Left ventricle myocardium superior (tissue), 1 donor: ENCODE results near the gene SMIM24. TPM values are rescaled to one million over a fixed set of nuclear protein-coding genes. Genes with fewer than 3 reads are reported as not detected.

Experiments
- ATAC-seq: fragments of 200-7000 bp; cut with Tn5 transposase; one replicate; pipeline ENCODE4 v1.9.1; 2020; ENCODE audit warnings: mild to moderate bottlenecking, moderate library complexity
- DNase-seq: peaks from one replicate; pipeline ENCODE4 v3.0.0-alpha.2; 2020
- intact Hi-C: fragments of 100-400 bp; cut with micrococcal nuclease; formaldehyde crosslinking; loops from one replicate; pipeline ENCODE4 v1.11.0; 2022
- total RNA-seq: library from RNA; stranded (reverse); fragmentation: NEBNext Ultra II Directional; extraction: Animal tissue kit (Norgen Biotek cat#: 25700); gene quantifications from one replicate; pipeline ENCODE4 v1.2.1, GENCODE V29; 2021
- donor health status: DM: no; HTN: yes; CAD: no; lungs with severe emphysema.

Gene SMIM24
- total RNA-seq, 1 donor from 2014 or later, result not detected

GRCh38 chr19:3478409-3479176 lies 1.7 kb downstream of the SMIM24 start:
- ATAC-seq (no peak), DNase-seq (no peak)
- intact Hi-C loops, result no loop called here

- intact Hi-C loops, result no loop called here
- DNase-seq (no peak), ATAC-seq (no peak)
Measured at GRCh38 chr19:3477951-3478350, 2.4 kb downstream of the SMIM24 start.

- ATAC-seq (no peak), DNase-seq (no peak)
- intact Hi-C loops, result no loop called here
Measured at GRCh38 chr19:3477506-3477905, 2.8 kb downstream of the SMIM24 start.

- ATAC-seq (no peak), DNase-seq (no peak)
- intact Hi-C loops, result no loop called here
Measured at GRCh38 chr19:3476830-3477229, 3.5 kb downstream of the SMIM24 start.

- intact Hi-C loops, result no loop called here
- DNase-seq, result no peak
- no peak for ATAC-seq
Measured at GRCh38 chr19:3475449-3475848, 4.9 kb downstream of the SMIM24 start.

- intact Hi-C loops, result loop anchor here (5.0 kb wide), 1 partner anchor 147 kb away; no protein-coding TSS in a partner anchor
- DNase-seq (no peak), ATAC-seq (no peak)
Measured at GRCh38 chr19:3474614-3475013, 5.7 kb downstream of the SMIM24 start.

GRCh38 chr19:3474010-3474409 lies 6.3 kb downstream of the SMIM24 start:
- no peak for DNase-seq
- intact Hi-C loops, result loop anchor here (5.0 kb wide), 1 partner anchor 147 kb away; no protein-coding TSS in a partner anchor

GRCh38 chr19:3471954-3472655 lies 8.2 kb downstream of the SMIM24 start:
- intact Hi-C loops, result loop anchor here (5.0 kb wide), 1 partner anchor 145 kb away; no protein-coding TSS in a partner anchor
- DNase-seq, result peak; percentile 68
- peak; percentile 63 for ATAC-seq

More at GRCh38 chr19:3474010-3474409, 6.3 kb downstream of the SMIM24 start:
- no peak for ATAC-seq

- no peak for DNase-seq
- intact Hi-C loops, result loop anchor here (5.0 kb wide), 1 partner anchor 143 kb away; no protein-coding TSS in a partner anchor
- no peak for ATAC-seq
Measured at GRCh38 chr19:3470500-3471128, 9.7 kb downstream of the SMIM24 start.

GRCh38 chr19:3469638-3470499 lies 10.5 kb downstream of the SMIM24 start:
- no peak for DNase-seq
- peak; percentile 3 for ATAC-seq
- intact Hi-C loops, result loop anchor here (5.0 kb wide), 1 partner anchor 143 kb away; no protein-coding TSS in a partner anchor

GRCh38 chr19:3468211-3468610 lies 12.1 kb downstream of the SMIM24 start:
- DNase-seq (no peak), ATAC-seq (no peak)
- intact Hi-C loops, result no loop called here

GRCh38 chr19:3467437-3468198 lies 12.7 kb downstream of the SMIM24 start:
- DNase-seq (no peak), ATAC-seq (no peak)
- intact Hi-C loops, result no loop called here

GRCh38 chr19:3466635-3467034 lies 13.7 kb downstream of the SMIM24 start:
- intact Hi-C loops, result no loop called here
- DNase-seq (no peak), ATAC-seq (peak; percentile 61)

GRCh38 chr19:3465552-3465951 lies 14.8 kb downstream of the SMIM24 start:
- DNase-seq, result no peak
- intact Hi-C loops, result no loop called here
- ATAC-seq, result peak; percentile 6

- intact Hi-C loops, result no loop called here
- ATAC-seq (no peak), DNase-seq (no peak)
Measured at GRCh38 chr19:3464587-3465235, 15.6 kb downstream of the SMIM24 start.

- no peak for ATAC-seq
- intact Hi-C loops, result no loop called here
- DNase-seq, result no peak
Measured at GRCh38 chr19:3463714-3464586, 16.4 kb downstream of the SMIM24 start.
